Endothelial cell of umbilical vein (primary cell): Measurements from ENCODE around the gene SAMD1. TPM values are rescaled to one million over a fixed set of nuclear protein-coding genes. Genes with fewer than 3 reads are reported as not detected.

Experiments used
- BruUV-seq: library from RNA; stranded (reverse); fragments of 400-500 nt; replicated peaks from 2 replicates; lab custom pipeline; 2021; lab: Mats Ljungman, UMichigan
- CTCF ChIA-PET: fragments of 300-600, 350-600 bp; sonication (Branson Sonifier 250); formaldehyde crosslinking; loops from one replicate; lab custom pipeline; 2021; ENCODE audit warnings: antibody characterized with exemption, inconsistent platforms; lab: Charles Lee
- POLR2A ChIA-PET: fragments of 300-600, 350-600 bp; sonication (Branson Sonifier 250); formaldehyde crosslinking; loops from one replicate; lab custom pipeline; 2021; ENCODE audit warnings: antibody characterized with exemption, inconsistent platforms; lab: Charles Lee
- DNase-seq: peaks from one replicate; pipeline ENCODE4 v3.0.0-alpha.2; 2011; ENCODE audit warnings: low read depth, low spot score
- FAIRE-seq: peaks from 2 replicates; lab custom pipeline; 2011; peaks lifted over from hg19 to GRCh38; lab: Jason Lieb, UNC
- H2AFZ ChIP-seq: 2 replicates; pipeline ENCODE4 v1.6.0; 2012; ENCODE audit warnings: low read depth, low read length, control low read depth, inconsistent platforms
- H3K27ac ChIP-seq: 2 replicates; pipeline ENCODE4 v1.5.1; 2011; ENCODE audit warnings: low read depth, mild to moderate bottlenecking, control low read depth, low read length, moderate library complexity; ENCODE audit not compliant: insufficient read depth
- H3K27me3 ChIP-seq, 2 experiments: 2 replicates each; pipeline versions ENCODE4 v1.6.0 to v1.6.1; 2011; ENCODE audit warnings: low read length in 2 of 2, mixed read lengths in 1 of 2; ENCODE audit not compliant: control insufficient read depth in 2 of 2, insufficient read depth in 2 of 2
- H3K36me3 ChIP-seq, 2 experiments: 2 replicates in 1 of 2; 3 replicates in 1 of 2; pipeline ENCODE4 v1.5.1; 2011; ENCODE audit warnings: low read length in 2 of 2, mild to moderate bottlenecking in 1 of 2, moderate library complexity in 1 of 2; ENCODE audit not compliant: control insufficient read depth in 2 of 2, insufficient read depth in 2 of 2; ENCODE audit errors: extremely low read depth in 1 of 2
- H3K4me1 ChIP-seq: 3 replicates; pipeline ENCODE4 v1.5.1; 2011; ENCODE audit warnings: mild to moderate bottlenecking, low read length; ENCODE audit not compliant: control insufficient read depth, insufficient read depth; ENCODE audit errors: extremely low read depth
- H3K4me2 ChIP-seq: 2 replicates; pipeline ENCODE4 v1.6.1; 2011; ENCODE audit warnings: low read length, control low read depth, mixed read lengths; ENCODE audit not compliant: insufficient read depth
- H3K4me3 ChIP-seq, 3 experiments: fragments of 200-600 bp in 1 of 3; sonication (generic), shearing (Covaris generic) in 1 of 3; replicated peaks in 1 of 3; 2 replicates each; pipeline ENCODE4 v1.5.1; 2011 to 2016; ENCODE audit warnings: control low read depth in 3 of 3, low read length in 3 of 3, mild to moderate bottlenecking in 2 of 3, inconsistent platforms in 1 of 3, low read depth in 1 of 3, moderate library complexity in 1 of 3; ENCODE audit not compliant: insufficient read depth in 1 of 3
- H3K79me2 ChIP-seq: 2 replicates; pipeline ENCODE4 v1.6.0; 2012; ENCODE audit warnings: low read length, inconsistent platforms; ENCODE audit not compliant: control insufficient read depth, insufficient read depth
- H3K9ac ChIP-seq: replicated peaks from 2 replicates; pipeline ENCODE3; 2011; ENCODE audit warnings: low read length, control low read depth; ENCODE audit not compliant: insufficient read depth; ENCODE audit errors: extremely low read depth
- H3K9me1 ChIP-seq: replicated peaks from 3 replicates; pipeline ENCODE4 v1.6.0; 2011; ENCODE audit warnings: mild to moderate bottlenecking, low read length; ENCODE audit not compliant: control insufficient read depth, insufficient read depth; ENCODE audit errors: extremely low read depth
- H3K9me3 ChIP-seq: replicated peaks from 2 replicates; pipeline ENCODE4 v1.5.1; 2012; ENCODE audit warnings: low read length, inconsistent platforms; ENCODE audit not compliant: control insufficient read depth, insufficient read depth
- H4K20me1 ChIP-seq: replicated peaks from 2 replicates; pipeline ENCODE3; 2011; ENCODE audit warnings: mild to moderate bottlenecking, low read length; ENCODE audit not compliant: control insufficient read depth, insufficient read depth; ENCODE audit errors: extremely low read depth
- EZH2 ChIP-seq: IDR thresholded peaks from 2 replicates; pipeline ENCODE4 v1.6.1; 2012; ENCODE audit warnings: borderline replicate concordance, low read depth, mild to moderate bottlenecking, moderate library complexity, low read length, inconsistent platforms; ENCODE audit not compliant: severe bottlenecking
- FOS ChIP-seq: IDR thresholded peaks from 2 replicates; pipeline ENCODE4 v1.6.1; 2011; ENCODE audit warnings: mild to moderate bottlenecking, low read length, moderate library complexity, borderline replicate concordance; ENCODE audit not compliant: insufficient read depth
- GATA2 ChIP-seq: IDR thresholded peaks from 2 replicates; pipeline ENCODE4 v1.7.0; 2011; ENCODE audit warnings: low read depth, mild to moderate bottlenecking, moderate library complexity, mixed read lengths, low read length; ENCODE audit not compliant: insufficient read length, insufficient read depth
- JUN ChIP-seq: IDR thresholded peaks from 2 replicates; pipeline ENCODE4 v1.6.1; 2011; ENCODE audit warnings: borderline replicate concordance, low read depth; ENCODE audit not compliant: insufficient read length, insufficient read depth
- MYC ChIP-seq: IDR thresholded peaks from one replicate; pipeline ENCODE4 v1.6.1; 2011; ENCODE audit warnings: mild to moderate bottlenecking, low read depth, low read length
- POLR2A ChIP-seq: IDR thresholded peaks from 2 replicates; pipeline ENCODE4 v1.6.1; 2012; ENCODE audit warnings: low read depth, mild to moderate bottlenecking, control low read depth, low read length
- POLR2AphosphoS5 ChIP-seq: IDR thresholded peaks from 2 replicates; pipeline ENCODE4 v1.6.1; 2012; ENCODE audit warnings: low read depth, mild to moderate bottlenecking, control low read depth, low read length, moderate library complexity; ENCODE audit not compliant: insufficient read depth
- dilution Hi-C: fragments of 300-500 bp; cut with MboI; formaldehyde crosslinking; loops from one replicate; pipeline ENCODE4 v1.15.0; 2019; ENCODE audit warnings: low sequenced_read_pairs; ENCODE audit not compliant: extremely low pct_ligation_motif_present
- intact Hi-C: fragments of 100-400 bp; cut with micrococcal nuclease; formaldehyde crosslinking; loops from one replicate; pipeline ENCODE4 v1.10.0; 2022
- polyA plus RNA-seq, 4 experiments: library from polyadenylated mRNA; depleted of rRNA in 3 of 4; stranded (reverse) in 3 of 4; unstranded in 1 of 4; fragments of >200 nt; gene quantifications; 2 replicates each; pipeline versions ENCODE4 v1.2.1 to v1.2.3, GENCODE V29; 2011 to 2012; ENCODE audit warnings: missing spikeins in 1 of 4
- total RNA-seq: library from RNA; stranded (reverse); gene quantifications from 2 replicates; pipeline ENCODE4 v1.2.3, GENCODE V29; 2021
- TF ChIP-seq, protein P1 (sequence below), 2 donors: IDR thresholded peaks; 1 replicate in 1 of 2; 2 replicates in 1 of 2; pipeline ENCODE4 v1.5.1; 2011; ENCODE audit warnings: low read length in 2 of 2, mild to moderate bottlenecking in 2 of 2, moderate library complexity in 2 of 2, control low read depth in 1 of 2, inconsistent platforms in 1 of 2, low read depth in 1 of 2; ENCODE audit not compliant: insufficient read depth in 1 of 2; ENCODE audit errors: extremely low read depth in 1 of 2
- TF ChIP-seq, protein P2 (sequence below): IDR thresholded peaks from 2 replicates; pipeline ENCODE4 v1.6.1; 2011; ENCODE audit not compliant: insufficient read depth, insufficient read length

SAMD1 gene
- total and polyA plus RNA-seq, 2 donors (not counting 3 experiments of a cell fraction or from before 2014, with no cell fraction given): 14.1 to 35.9 TPM

DNA sequence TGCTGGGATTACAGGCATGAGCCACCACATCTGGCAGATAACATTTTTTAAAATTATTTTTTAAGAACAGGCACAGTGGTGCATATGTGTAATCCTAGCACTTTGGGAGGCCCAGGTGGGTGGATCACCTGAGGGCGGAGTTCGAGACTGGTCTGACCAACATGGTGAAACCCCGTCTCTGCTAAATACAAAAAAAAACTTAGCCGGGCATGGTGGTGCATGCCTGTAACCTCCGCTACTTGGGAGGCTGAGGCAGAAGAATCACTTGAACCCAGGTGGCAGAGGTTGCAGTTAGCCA, 28.0 kb downstream of the SAMD1 start:
- H3K4me1 ChIP-seq: no peaks in the 10 kb centered on the region
- CTCF ChIA-PET: no interaction called here
- no peaks in the 10 kb centered on the region for H3K79me2 ChIP-seq
- BruUV-seq: no TSS peak
- H3K27me3 ChIP-seq: peaks cover 7 to 8% of the 10 kb centered on the region in 2 experiments
- POLR2A ChIA-PET: no interaction called here
- H3K4me3 ChIP-seq: no peak overlapping the region
- intact Hi-C loops: no loop called here
- H3K9ac ChIP-seq: no peak overlapping the region
- no peaks in the 10 kb centered on the region for H3K9me3 ChIP-seq
- no peak overlapping the region for H3K27ac ChIP-seq
- H3K9me1 ChIP-seq: no peaks in the 10 kb centered on the region
- TF ChIP-seq, protein P1, sequence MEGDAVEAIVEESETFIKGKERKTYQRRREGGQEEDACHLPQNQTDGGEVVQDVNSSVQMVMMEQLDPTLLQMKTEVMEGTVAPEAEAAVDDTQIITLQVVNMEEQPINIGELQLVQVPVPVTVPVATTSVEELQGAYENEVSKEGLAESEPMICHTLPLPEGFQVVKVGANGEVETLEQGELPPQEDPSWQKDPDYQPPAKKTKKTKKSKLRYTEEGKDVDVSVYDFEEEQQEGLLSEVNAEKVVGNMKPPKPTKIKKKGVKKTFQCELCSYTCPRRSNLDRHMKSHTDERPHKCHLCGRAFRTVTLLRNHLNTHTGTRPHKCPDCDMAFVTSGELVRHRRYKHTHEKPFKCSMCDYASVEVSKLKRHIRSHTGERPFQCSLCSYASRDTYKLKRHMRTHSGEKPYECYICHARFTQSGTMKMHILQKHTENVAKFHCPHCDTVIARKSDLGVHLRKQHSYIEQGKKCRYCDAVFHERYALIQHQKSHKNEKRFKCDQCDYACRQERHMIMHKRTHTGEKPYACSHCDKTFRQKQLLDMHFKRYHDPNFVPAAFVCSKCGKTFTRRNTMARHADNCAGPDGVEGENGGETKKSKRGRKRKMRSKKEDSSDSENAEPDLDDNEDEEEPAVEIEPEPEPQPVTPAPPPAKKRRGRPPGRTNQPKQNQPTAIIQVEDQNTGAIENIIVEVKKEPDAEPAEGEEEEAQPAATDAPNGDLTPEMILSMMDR (IDR thresholded peaks at IDR 0.05; ENCODE audit: extremely low read depth in 1 of 2, insufficient read depth in 1 of 2, low read depth in 1 of 2, low read length in 2 of 2): no peak
- TF ChIP-seq POLR2AphosphoS5 (no peak), GATA2 (no peak), POLR2A (no peak), EZH2 (no peak), JUN (no peak), MYC (no peak), FOS (no peak)
- TF ChIP-seq, protein P2, sequence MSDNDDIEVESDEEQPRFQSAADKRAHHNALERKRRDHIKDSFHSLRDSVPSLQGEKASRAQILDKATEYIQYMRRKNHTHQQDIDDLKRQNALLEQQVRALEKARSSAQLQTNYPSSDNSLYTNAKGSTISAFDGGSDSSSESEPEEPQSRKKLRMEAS: no peak
- dilution Hi-C loops: no loop called here
- H2AFZ ChIP-seq: no peak overlapping the region
- FAIRE-seq (no peak), DNase-seq (no peak)
- no peak overlapping the region for H3K4me2 ChIP-seq
- H3K36me3 ChIP-seq: no peaks in the 10 kb centered on the region
- H4K20me1 ChIP-seq: no peaks in the 10 kb centered on the region
